NK-92 (cell line): Measurements from ENCODE around the gene NEUROD4.

ENCODE experiments used
- DNase-seq: peaks from one replicate; lab custom pipeline; 2025; ENCODE audit not compliant: unreplicated experiment; lab: John Stamatoyannopoulos, UW

NEUROD4 gene

DNA sequence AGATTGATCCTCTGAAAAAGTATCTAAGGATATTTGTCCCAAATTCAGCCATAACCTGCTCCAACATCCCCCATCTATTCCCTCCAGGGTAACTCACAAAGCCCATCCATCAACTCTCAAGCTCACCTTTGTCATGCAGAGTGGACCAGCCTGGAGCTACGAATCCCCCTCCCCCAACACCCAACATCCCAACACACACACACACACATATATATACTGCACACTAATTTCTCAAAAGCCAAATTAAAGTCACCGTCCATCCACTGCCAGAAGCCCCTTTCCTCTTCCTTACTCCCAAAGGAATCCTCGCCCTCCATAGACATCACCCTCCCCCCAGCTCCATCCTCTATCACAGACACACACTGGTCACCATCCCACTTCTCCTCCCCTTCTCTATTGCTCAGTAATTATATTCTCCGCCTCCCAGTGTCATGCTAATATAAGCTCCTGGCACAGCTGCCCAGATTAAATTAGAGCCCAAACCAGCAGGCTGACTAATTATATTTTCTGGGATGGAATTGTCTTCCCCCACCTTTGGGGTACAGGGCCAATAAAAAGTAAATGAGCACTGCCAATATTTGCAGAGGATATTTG is 21.7 kb upstream of the NEUROD4 start:
- DNase-seq, result no peak

DNA sequence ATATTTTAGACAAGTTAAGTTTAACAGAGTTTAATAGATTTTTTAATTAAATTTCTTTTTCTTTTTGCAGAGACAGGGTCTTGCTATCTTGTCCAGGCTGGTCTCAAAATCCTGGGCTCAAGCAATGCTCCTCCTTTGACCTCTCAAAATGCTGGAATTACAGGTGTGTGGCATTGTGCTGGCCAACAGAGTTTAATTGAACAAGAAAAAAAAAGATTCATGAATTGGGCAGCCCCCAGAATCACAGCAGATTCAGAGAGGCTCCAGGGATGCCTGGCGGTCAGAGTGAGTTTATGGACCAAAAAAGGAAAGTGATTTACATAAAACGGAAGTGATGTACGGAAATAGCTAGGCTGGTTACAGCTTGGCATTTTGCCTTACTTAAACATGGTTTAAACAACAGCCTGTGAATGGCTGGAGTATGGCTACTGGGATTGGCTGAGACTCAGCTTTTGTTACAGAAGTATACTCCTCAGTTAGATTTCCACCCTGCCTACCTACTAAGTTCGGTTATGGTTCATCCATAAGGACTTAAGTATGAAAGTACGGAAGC is 20.7 kb upstream of the NEUROD4 start:
- no peak for DNase-seq

DNA sequence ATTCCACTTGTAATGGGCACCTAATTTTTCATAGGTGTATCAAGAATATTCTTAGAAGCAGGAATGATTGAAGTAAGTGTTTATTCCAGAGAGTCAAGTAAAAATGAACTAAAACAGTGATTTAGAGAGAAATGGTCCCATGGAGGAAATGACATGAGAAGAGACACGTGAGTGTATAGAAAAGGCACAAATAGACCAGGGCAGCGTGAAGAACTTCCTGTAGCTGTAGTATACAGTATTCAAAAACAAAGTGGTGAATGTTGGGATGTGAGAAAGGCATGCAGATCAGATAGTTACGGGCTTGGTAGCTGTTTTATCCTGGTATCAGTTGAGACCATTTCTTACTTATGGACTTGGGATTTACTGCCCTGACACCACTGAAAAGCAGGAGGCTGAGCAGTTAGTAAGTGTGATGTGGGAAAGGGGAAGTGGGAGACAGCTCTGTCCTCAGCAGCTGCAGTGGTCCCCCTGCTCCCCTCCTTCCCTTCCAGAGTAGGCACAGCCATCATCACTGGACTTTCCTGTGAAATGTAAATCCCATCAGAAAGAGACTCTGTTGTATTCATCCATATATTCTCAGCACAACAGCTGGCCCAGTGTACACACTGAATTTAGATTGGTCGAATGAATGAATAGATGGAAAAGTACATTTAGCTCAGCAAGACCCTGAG is 18.4 kb upstream of the NEUROD4 start:
- DNase-seq, result no peak

DNA sequence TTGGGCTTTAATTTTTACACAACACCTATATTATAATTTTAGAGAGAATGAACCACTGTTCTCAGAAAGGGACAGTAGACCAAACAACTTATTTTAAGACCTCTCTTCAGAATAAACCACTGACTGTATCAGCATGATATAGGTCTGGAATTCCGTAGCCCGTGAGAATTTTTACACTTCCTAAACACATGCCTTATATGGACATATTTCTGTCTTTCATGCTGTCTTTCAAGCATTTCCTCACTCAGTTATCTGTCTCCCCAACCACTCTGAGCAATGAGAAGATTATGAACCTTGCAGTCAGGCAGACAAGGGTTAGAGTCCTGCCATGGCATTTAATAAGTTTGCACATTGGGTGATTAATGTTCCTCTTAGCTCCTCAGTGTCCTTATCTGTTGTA is 17.4 kb upstream of the NEUROD4 start:
- no peak for DNase-seq

DNA sequence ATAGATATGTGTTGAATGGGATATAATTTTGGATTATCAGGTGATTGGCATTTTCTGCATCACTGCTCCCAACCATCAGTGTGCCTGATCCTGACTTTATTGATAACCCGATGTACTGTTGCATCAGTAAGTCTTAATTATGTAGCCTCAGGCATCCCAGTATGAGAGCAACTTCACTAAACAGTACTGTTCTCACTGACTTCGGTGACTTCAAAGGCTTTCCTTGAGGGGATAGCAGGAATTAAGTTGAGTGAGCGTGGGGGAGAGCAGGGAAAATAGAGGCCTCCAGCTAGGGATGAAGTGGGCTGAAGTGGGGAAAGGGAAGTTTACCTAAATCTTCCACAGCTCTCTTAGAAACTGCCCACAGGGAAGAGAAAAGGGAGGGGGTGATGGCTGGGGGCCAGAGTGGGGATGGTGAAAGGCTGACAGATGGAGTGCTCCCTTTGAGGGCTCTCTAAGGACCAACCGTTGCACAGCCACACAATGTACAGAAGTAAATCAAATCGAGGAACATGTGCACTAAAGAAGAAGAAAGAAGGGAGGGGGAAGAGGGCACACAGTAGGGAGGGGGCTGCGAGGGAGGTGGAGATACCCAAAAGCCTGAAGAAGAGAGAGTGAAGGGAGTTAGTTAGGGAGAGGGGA is 10.7 kb upstream of the NEUROD4 start:
- DNase-seq, result no peak

DNA sequence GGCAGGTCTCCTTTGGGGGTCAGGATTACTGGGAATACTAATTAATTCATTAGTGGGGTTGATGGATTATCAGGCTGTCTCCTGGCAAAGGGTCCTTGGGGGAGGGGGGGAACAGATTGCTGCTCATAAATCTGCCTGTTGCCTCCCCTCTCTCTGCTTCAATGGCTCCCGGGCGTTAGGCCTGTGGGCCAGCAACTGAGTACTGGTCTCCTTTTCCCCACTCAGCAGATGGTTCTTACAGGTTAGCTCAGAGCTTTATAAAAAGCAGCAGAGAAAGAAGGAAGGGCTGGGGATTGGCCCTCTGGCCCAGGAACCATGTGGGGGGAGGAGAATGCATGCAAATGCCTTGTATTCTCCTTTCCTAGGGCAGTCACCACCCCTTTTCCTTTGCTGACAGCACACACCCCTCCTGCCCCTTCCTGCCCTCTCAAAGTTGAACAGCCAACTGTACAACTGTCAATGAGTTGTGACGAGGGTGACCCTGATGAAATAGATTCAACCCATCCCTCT is 2.3 kb upstream of the NEUROD4 start:
- DNase-seq, result no peak

DNA sequence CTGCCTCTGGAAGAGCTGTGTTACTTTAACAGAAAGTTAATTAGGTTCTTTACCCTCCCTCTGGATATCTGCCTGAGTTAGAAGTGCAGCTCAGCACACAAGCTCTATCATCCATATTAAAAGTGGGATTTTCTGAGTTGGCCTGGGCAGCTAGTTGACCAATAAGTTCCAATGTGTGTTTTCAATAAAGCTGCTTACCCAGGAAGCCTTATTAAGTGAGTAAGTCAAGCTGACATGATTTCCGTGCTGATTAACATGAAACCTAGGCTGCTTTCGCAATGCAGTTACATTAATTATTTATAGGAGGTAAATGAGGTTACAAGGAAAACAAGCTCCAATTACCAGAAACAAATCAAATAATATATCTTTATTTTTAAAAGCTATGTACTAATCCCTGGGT is 4.8 kb downstream of the NEUROD4 start:
- DNase-seq, result no peak

DNA sequence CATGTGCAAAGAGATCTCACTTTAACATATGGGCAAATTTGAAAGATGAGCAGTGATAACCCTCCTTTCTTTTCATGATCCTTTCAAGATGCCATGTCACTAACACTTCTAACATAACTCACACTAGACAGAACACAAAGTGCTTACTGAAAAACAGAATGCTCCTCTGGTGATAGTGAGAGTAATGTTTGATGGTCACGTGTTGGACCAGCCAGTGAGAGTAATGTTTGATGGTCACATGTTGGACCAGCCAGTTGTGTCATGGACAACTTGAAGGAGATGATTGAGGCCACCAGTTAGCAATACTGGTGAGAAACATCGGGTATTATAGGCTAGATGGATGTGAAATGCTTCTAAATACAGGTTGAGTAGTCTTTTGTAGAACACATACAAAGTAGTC is 5.7 kb downstream of the NEUROD4 start:
- DNase-seq, result no peak

DNA sequence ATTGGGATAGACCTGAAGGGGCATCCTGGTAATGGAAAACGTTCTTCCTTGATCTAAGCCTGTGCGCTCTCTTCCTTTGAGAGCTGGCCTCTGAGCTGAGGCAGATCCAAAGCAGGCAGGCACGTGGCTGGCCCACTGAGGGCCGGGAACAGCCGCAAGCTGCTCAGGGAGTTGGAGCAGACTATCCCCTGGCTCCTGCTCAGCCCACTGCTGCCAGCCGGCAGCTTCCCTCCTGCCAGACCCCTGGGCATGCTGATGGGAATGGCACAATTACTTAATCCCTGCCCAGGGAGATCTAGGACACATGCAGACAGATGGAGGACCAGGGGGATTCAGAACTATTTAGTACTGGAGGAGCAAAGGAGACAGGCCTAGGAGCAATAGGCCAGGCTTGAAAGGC is 14.4 kb downstream of the NEUROD4 start:
- DNase-seq, result no peak

DNA sequence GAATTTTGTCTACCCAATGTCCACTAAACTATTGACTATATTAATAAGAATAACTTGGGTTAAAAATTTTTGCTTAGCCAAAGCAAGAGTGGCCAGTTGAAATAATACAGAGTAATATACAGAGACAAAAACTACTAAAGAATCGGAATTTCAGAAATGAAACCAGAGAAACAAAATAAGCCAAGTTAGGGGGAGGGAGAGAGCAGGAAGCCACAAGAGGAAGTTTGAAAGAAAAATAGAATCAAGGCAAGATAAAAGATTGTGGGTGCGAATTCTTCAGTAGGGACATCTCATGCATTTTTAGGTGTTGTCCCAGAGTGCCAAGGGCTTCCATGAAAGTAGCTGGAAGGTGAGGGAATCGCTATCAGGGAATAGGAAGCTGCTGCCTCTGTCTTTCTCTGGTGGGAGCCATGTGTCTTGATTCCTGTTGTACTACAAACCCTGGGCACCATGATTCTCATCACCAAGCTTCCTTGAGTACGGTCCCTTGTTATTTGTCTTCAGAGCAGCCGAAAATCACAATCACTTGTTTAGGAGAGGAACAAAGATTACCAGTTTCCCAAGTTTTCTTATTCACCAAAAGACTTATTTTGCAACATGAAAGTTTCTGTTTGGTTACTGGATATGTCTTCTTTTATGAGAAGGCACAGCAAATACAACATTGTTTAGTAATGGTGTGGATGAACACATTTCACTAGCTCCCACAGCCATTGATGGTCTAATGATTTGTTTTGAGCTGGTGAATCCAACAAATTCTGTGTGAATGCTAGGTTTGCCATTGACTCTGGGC is 16.7 kb downstream of the NEUROD4 start:
- no peak for DNase-seq

DNA sequence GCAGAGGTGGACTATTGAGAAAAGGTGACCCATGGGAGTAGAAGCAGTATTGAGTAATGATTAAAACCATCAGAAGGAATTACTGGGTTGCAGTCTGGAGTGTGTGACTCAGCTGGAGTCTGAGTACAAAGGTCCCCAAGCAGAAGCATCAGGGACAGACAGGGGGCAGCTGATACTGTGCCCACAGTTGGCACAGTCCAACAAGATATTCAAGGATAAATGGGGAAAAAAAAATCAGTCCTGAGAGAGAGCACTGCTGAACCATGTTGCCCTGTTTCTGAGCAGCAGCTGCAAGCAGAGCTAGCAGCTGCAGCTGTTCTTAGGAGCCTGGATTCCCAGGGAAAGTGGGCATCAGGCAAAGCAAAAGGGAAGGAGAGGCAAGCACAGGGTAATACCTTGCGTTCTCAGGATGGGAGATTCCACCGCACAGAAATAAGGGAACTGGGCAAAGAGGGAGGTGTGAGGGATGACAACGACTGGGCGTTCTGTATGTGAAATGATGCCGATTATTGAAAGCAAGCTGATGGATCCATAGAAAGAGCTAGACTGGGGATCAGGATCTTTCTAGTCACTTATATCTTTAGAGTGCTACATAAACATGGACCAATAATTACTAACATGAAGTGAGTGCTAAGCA is 17.7 kb downstream of the NEUROD4 start:
- DNase-seq, result no peak

DNA sequence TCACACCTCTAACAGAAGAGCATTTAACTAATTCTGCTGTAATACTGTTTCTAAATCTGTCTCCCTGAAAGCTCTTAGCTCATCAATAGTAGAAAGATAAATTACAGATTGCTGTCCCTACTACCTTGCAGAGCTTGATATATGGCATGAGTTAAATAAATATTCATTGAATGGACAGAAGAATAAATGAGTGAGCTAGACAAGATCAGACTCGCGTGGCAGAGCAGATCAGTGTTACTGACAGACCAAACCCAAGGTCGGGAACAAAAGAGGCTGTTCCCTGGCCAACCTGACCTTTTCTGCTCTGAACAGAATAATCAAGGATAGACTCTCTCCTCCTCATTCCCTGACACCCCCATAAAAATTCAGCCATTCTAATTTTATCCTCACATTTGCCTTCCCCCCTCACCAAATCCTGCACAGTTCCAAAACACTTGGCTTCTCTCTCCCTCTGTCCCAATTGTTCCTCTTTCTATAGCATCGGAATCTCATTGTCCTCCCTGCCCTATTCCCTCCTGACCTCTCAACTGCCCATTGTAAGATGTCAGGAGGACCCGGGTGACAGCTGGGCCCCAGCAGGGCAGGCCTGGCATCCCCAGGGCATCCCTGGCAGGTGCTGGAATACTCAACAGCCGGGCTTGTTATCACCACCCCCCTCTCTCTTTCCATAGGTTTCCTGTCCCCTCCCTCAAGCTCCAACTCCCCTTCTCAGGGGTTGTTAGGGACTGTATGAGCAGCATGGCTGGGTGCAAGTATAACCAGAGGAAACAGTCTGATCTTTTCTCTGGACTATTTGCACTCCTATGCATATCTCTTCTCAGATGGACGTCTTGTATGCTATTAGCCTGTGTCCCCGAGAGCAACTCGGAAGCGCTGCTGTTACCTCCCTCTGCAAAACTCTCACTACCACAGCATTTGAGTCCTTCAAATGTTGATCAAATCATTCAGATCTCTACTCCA is 19.9 kb downstream of the NEUROD4 start:
- no peak for DNase-seq

DNA sequence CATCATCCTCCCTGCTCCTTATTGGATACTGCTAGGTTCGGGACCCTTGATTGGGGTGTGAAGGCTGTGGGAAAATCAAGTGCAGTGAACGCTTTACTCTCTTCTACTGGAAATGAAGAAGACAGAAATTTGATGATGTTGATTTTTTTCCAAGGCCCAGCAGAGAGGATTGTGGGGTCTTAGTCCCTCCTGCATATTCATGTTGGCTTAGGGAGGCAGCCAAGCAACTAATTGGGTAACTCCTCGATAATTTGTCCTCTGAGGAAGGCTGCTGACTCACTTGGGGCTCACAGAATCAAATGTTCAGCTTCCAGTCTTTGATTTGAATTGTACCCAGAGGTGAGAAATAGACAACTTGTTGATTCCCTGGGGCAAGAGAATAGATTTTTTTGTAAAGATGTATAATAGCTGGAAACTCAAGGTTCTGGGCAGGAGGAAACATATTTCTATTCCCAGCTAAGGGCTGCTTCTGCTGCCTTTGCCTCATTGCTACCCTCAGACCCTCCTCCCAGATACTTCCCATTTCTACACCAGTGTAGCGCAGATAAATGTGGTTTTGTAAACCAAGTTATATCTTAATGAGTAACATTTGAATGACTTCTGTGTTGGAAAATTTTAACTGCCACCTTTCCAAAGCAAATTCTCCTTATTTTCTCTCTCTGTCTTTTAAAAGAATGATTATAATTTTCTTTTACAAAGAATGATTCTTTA is 21.7 kb downstream of the NEUROD4 start:
- no peak for DNase-seq

DNA sequence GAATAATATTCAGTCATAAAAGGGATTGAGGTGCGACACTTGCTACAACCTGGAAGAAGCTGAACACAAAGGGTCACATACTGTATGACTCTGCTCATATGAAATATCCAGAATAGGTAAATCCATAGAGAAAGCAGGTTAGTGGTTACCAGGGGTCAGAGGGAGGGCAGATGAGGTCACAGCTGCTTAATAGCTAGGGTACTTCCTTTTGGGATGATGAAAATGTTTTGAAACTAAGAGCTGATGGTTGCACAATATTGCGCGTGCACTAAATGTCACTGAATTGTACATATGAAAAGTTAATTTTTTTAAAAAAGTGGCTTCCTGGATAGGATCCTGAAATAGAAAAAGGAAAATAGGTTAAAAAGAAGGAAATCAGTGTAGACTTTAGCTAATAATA is 23.8 kb downstream of the NEUROD4 start:
- no peak for DNase-seq

DNA sequence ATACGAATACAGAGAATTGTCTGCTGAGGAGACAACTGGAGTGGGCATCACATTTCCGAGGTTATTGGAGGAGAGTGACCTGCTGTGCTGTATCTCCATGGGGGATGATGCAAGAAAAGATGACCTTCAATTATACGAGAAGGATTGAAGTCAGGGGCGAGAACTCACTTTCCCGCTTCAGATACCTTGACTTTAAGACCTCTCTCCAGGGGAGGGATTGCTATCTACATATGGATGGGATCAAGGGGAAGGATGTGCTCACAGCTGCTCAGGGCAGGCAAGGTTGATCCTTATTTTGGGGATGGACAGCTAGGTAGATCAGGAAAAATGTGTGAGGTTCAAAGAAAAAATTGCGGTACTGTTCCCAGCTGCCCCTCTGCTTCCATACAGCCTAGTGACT is 24.4 kb downstream of the NEUROD4 start:
- DNase-seq, result no peak

DNA sequence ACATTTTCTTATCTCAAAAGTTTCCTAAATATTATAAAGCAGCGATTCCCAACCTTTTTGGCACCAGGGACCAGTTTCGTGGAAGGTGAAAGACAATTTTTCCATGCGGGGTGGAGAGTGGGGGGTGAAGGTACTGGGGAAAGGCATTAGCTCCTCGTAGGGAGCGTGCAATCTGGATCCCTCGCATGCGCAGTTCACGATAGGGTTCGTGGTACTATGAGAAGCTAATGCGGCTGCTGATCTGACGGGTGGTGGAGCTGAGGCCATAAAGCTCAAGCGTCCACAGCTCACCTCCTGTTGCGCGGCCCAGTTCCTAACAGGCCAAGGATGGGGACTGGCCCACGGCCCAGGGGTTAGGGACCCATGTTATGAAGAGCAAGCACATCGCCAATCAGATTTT is 29.9 kb downstream of the NEUROD4 start:
- no peak for DNase-seq

DNA sequence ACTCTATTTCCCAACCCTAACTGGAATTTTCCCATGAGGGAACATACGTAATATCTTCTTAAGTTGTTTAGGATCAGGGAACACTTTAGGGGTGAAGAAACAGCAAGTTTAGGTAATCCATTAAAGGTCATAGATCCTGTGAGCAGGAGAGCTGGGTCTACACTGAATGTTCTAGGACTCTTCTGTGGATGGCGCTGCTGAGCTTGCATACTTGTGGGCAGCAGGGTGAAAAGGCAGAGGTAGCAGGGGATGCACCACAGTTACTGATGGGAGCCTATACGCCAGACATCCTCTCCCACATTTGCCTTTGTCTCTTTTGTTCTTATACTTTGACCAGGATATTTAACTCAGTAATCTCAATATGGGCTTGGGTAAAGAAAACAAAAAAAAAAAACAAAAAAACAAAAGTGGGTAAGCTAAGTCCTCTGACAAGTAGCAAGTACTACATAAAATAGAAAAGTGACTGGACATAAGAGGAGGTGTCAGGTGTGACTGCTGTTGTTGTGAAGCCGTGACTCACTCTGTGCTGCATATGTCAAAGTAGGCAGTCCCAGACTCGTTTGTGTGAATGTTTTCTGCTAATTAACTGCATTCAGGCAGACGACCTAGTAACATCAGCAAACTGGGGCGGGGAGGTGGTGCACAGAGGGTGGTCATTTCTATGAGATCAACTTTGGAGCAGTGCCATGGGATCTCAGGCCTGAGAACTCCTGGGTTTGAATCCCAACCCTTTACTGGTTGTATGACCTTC is 31.6 kb downstream of the NEUROD4 start:
- DNase-seq, result no peak

DNA sequence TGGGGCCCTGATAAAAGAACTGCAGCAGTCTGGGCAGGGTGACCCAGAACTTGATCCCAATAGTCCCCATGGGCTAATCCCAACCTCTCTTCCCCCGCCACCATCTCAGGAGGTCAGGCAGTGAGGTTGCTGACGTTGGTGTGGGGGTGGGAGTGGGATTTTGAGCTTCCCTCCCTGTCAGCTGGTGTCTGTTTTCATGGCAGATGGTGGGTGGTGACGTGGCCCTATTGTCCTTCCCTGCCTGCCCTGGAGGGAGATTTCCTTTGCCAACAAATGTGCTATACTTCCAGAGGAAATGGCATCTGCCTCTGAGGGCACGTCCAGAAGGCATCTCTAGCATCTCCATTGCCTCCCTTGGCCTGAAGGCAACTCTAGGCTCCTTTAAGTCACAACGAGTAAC is 37.7 kb downstream of the NEUROD4 start:
- no peak for DNase-seq
